Vagina (tissue), 2 donors: ENCODE measurements around the gene NECTIN2. TPM values are rescaled to one million over a fixed set of nuclear protein-coding genes. Genes with fewer than 3 reads are reported as not detected.

ENCODE experiments used
- DNase-seq, 2 donors: peaks; one replicate each; pipeline ENCODE4 v3.0.0-alpha.2; 2017; ENCODE audit errors: extremely low spot score in 2 of 2
- H3K27ac ChIP-seq: fragments of 200-600 bp; sonication (generic); one replicate; pipeline ENCODE4 v1.5.1; 2019
- H3K27me3 ChIP-seq: fragments of 200-600 bp; sonication (generic); one replicate; pipeline ENCODE4 v1.5.1; 2019
- H3K36me3 ChIP-seq, 2 donors: fragments of 200-600 bp; sonication (generic); one replicate each; pipeline ENCODE4 v1.5.1; 2017 to 2019
- H3K4me1 ChIP-seq: fragments of 200-600 bp; sonication (generic); one replicate; pipeline ENCODE4 v1.5.1; 2019
- H3K4me3 ChIP-seq, 2 donors: fragments of 200-600 bp; sonication (generic); 1 replicate in 1 of 2; 2 replicates in 1 of 2; pipeline ENCODE4 v1.5.1; 2016 to 2019
- H3K9me3 ChIP-seq: fragments of 200-600 bp; sonication (generic); one replicate; pipeline ENCODE4 v1.5.1; 2019
- CTCF ChIP-seq, 3 experiments: fragments of 450-650 bp in 2 of 3; fragments of 200-600 bp in 1 of 3; sonication (generic) in 1 of 3; IDR thresholded peaks; one replicate each; pipeline ENCODE4 v1.5.1; 2017 to 2019; ENCODE audit warnings: antibody characterized with exemption in 3 of 3, mild to moderate bottlenecking in 2 of 3, moderate library complexity in 2 of 3
- POLR2A ChIP-seq, 2 donors: fragments of 450-650 bp; IDR thresholded peaks; one replicate each; pipeline ENCODE4 v1.6.1; 2017; ENCODE audit warnings: antibody characterized with exemption in 2 of 2, mild to moderate bottlenecking in 2 of 2, moderate library complexity in 2 of 2
- POLR2AphosphoS5 ChIP-seq, 2 donors: sonication (generic); formaldehyde crosslinking; IDR thresholded peaks; one replicate each; pipeline ENCODE4 v1.9.0; 2017; ENCODE audit warnings: antibody characterized with exemption in 2 of 2, mild to moderate bottlenecking in 2 of 2, low read depth in 1 of 2; ENCODE audit not compliant: insufficient read depth in 1 of 2
- intact Hi-C: fragments of 100-400 bp; cut with DNase I; formaldehyde crosslinking; loops from one replicate; pipeline ENCODE4 v1.15.1; 2023
- total RNA-seq: library from RNA; depleted of rRNA; stranded (reverse); fragments of >200 nt; gene quantifications from one replicate; pipeline ENCODE4 v1.2.3, GENCODE V29; 2016

The NECTIN2 gene
- 72.9 TPM for total RNA-seq

GRCh38 chr19:44845612-44846454 lies at the start of gene NECTIN2:
TSS of gene NECTIN2 (plus strand) at chr19:44846297. CDS start at chr19:44846526, 229 bp downstream.
- DNase-seq, result peak; percentile 99
- no peaks in the 10 kb centered on the region for H3K27me3 ChIP-seq
- H3K9me3 ChIP-seq, result no peaks in the 10 kb centered on the region
- peak within 1 kb of the TSS; percentile 90 to 97 for H3K4me3 ChIP-seq
- no peaks in the 10 kb centered on the region for H3K36me3 ChIP-seq
- H3K4me1 ChIP-seq, result peaks cover 55% of the 10 kb centered on the region
- TF ChIP-seq CTCF (IDR thresholded peaks at IDR 0.05) (peak; percentile 49 to 78 (median 63)), POLR2A (IDR thresholded peaks at IDR 0.05) (peak; percentile 27 to 91), POLR2AphosphoS5 (IDR thresholded peaks at IDR 0.05; ENCODE audit: insufficient read depth in 1 of 2, low read depth in 1 of 2) (peak in 1 of 2 donors; percentile 85)
- intact Hi-C loops, result loop anchor here (2.0 to 10.0 kb wide), 2 partner anchors 45 to 121 kb away; no protein-coding TSS in a partner anchor
- peak within 1 kb of the TSS; percentile 94 for H3K27ac ChIP-seq

GRCh38 chr19:44796701-44797115 lies 49.4 kb upstream of the NECTIN2 start:
- Histone ChIP-seq H3K27me3 (no peaks in the 10 kb centered on the region), H3K9me3 (no peaks in the 10 kb centered on the region), H3K36me3 (no peaks in the 10 kb centered on the region), H3K4me1 (peaks cover 6% of the 10 kb centered on the region), H3K4me3 (no peak overlapping the region), H3K27ac (no peak overlapping the region)
- intact Hi-C loops, result no loop called here
- no peak for TF ChIP-seq POLR2AphosphoS5 (IDR thresholded peaks at IDR 0.05; ENCODE audit: insufficient read depth in 1 of 2, low read depth in 1 of 2)
- TF ChIP-seq CTCF (IDR thresholded peaks at IDR 0.05), result no peak
- no peak for TF ChIP-seq POLR2A (IDR thresholded peaks at IDR 0.05)
- DNase-seq, result no peak

DNA sequence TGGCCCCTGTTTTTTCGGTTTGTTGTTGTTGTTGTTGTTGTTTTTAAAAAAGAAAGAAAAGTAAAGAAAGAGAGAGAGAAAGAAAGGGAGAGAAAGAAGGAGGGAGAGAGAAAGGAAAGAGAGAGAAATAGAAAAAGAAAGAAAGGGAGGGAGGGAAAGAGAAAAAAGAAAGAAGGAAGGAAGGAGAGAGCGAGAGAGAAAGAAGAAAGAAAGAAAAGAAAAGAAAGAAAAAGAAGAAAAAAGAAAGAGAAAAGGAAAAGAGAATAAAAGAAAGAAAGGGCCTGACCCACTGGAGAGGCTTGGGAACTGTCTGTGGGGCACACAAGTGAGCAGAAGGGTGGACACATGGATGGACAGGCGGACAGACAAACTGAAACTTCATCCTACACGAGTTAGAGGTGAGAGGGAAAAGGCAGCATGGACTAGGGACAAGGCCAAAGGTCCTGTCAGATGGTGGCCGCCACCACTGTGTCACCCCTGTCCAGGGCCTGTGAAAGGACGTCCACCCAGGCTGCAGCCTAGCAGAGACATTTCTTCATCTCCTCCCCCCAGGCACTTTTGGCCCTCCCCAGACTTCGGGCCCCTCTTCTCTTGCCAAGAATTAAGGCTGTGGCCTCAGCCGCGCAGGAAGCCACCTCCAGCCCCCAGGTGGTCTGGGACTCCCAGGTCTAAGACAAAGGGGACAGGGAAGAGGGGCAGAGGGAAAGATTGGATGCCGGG lies 46.3 kb upstream of the NECTIN2 start:
- H3K27me3 ChIP-seq, result no peaks in the 10 kb centered on the region
- H3K9me3 ChIP-seq, result no peaks in the 10 kb centered on the region
- intact Hi-C loops, result loop anchor here (2.0 kb wide), 1 partner anchor 45 kb away; no protein-coding TSS in a partner anchor
- H3K36me3 ChIP-seq, result no peaks in the 10 kb centered on the region
- TF ChIP-seq CTCF (IDR thresholded peaks at IDR 0.05) (no peak), POLR2AphosphoS5 (IDR thresholded peaks at IDR 0.05; ENCODE audit: insufficient read depth in 1 of 2, low read depth in 1 of 2) (no peak), POLR2A (IDR thresholded peaks at IDR 0.05) (no peak)
- no peak for DNase-seq
- peaks cover 6% of the 10 kb centered on the region for H3K4me1 ChIP-seq
- H3K4me3 ChIP-seq, result no peak overlapping the region
- H3K27ac ChIP-seq, result no peak overlapping the region

DNA sequence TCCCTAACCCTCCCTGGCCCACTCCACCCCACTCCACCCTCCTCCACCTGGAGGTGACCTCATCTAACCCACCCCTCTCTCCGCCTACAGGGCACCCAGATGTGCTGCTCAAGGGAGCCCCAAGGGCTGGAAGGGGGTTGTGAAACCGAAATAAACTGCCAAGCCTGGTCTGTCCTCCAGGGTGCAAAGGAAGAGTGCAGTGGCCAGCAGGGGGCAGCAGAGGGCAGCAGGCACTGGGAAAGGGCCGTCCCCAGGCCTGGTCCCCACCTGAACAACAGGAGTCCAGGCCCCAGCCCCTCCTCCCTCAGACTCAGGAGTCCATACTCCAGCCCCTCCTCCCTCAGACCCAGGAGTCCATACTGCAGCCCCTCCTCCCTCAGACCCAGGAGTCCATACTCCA lies 45.6 kb upstream of the NECTIN2 start:
- H3K27me3 ChIP-seq, result no peaks in the 10 kb centered on the region
- DNase-seq, result no peak
- H3K27ac ChIP-seq, result no peak overlapping the region
- peaks cover 6% of the 10 kb centered on the region for H3K4me1 ChIP-seq
- H3K4me3 ChIP-seq, result no peak overlapping the region
- H3K9me3 ChIP-seq, result no peaks in the 10 kb centered on the region
- intact Hi-C loops, result loop anchor here (2.0 kb wide), 1 partner anchor 44 kb away; no protein-coding TSS in a partner anchor
- TF ChIP-seq POLR2A (IDR thresholded peaks at IDR 0.05) (no peak), CTCF (IDR thresholded peaks at IDR 0.05) (peak; percentile 80 to 91 (median 90))
- no peaks in the 10 kb centered on the region for H3K36me3 ChIP-seq
